Neural cell (in vitro differentiated cells): ENCODE data around the gene UBE2I. TPM values are rescaled to one million over a fixed set of nuclear protein-coding genes. Genes with fewer than 3 reads are reported as not detected.

Source experiments
- H2AFZ ChIP-seq: fragments of 200-600, 300-800 bp; sonication (generic), shearing (Covaris generic); 2 replicates; pipeline ENCODE4 v1.6.0; 2014; ENCODE audit warnings: low read depth, mild to moderate bottlenecking, antibody characterized with exemption, low read length, moderate library complexity
- H3F3A ChIP-seq: fragments of 200-600 bp; shearing (Covaris generic); 2 replicates; pipeline ENCODE4 v1.6.1; 2016; ENCODE audit warnings: mild to moderate bottlenecking, moderate library complexity, mixed read lengths, antibody characterized with exemption, low read length; ENCODE audit not compliant: insufficient read depth, poor library complexity, severe bottlenecking
- H3K27ac ChIP-seq: fragments of 200-600, 300-800 bp; sonication (generic), shearing (Covaris generic); 2 replicates; pipeline ENCODE4 v1.5.1; 2014; ENCODE audit warnings: mild to moderate bottlenecking, low read length, moderate library complexity
- H3K27me3 ChIP-seq: fragments of 300-800, 200-600 bp; sonication (generic), shearing (Covaris generic); 2 replicates; pipeline ENCODE4 v1.6.0; 2014; ENCODE audit warnings: mild to moderate bottlenecking, low read depth, low read length, moderate library complexity; ENCODE audit not compliant: insufficient read depth
- H3K36me3 ChIP-seq: fragments of 300-800, 200-600 bp; sonication (generic), shearing (Covaris generic); 2 replicates; pipeline ENCODE4 v1.5.1; 2014; ENCODE audit warnings: mild to moderate bottlenecking, antibody characterized with exemption, low read length, moderate library complexity; ENCODE audit not compliant: insufficient read depth
- H3K4me2 ChIP-seq: fragments of 300-800, 200-600 bp; sonication (generic), shearing (Covaris generic); 2 replicates; pipeline ENCODE4 v1.6.0; 2014; ENCODE audit warnings: mild to moderate bottlenecking, low read length
- H3K4me3 ChIP-seq: fragments of 300-800, 200-600 bp; sonication (generic), shearing (Covaris generic); 2 replicates; pipeline ENCODE4 v1.5.1; 2014; ENCODE audit warnings: mild to moderate bottlenecking, low read length, moderate library complexity
- H3K79me2 ChIP-seq: fragments of 200-600 bp; shearing (Covaris generic); replicated peaks from 2 replicates; pipeline ENCODE4 v1.6.0; 2014; ENCODE audit warnings: mild to moderate bottlenecking, low read length, moderate library complexity; ENCODE audit not compliant: insufficient read depth
- H3K9ac ChIP-seq: fragments of 300-800, 200-600 bp; sonication (generic), shearing (Covaris generic); 2 replicates; pipeline ENCODE4 v1.6.1; 2016; ENCODE audit warnings: mild to moderate bottlenecking, low read length, mixed read lengths
- H3K9me2 ChIP-seq: fragments of 200-600 bp; shearing (Covaris generic); 2 replicates; pipeline ENCODE4 v1.6.1; 2016; ENCODE audit warnings: mild to moderate bottlenecking, low read length, mixed read lengths; ENCODE audit not compliant: insufficient read depth
- H3K9me3 ChIP-seq: fragments of 200-600, 300-800 bp; sonication (generic), shearing (Covaris generic); 2 replicates; pipeline ENCODE4 v1.6.1; 2016; ENCODE audit warnings: mild to moderate bottlenecking, mixed run types, low read length, moderate library complexity, mixed read lengths
- H4K20me1 ChIP-seq: fragments of 200-600 bp; shearing (Covaris generic); 2 replicates; pipeline ENCODE4 v1.6.1; 2016; ENCODE audit warnings: mild to moderate bottlenecking, mixed run types; ENCODE audit not compliant: insufficient read depth
- CTCF ChIP-seq: fragments of 450-650 bp; IDR thresholded peaks from 2 replicates; pipeline ENCODE4 v1.5.1; 2014; ENCODE audit warnings: antibody characterized with exemption, mild to moderate bottlenecking, moderate library complexity; ENCODE audit not compliant: poor library complexity, severe bottlenecking
- EZH2 ChIP-seq: fragments of 200-600, 300-800 bp; shearing (Covaris generic), sonication (generic); IDR thresholded peaks from 2 replicates; pipeline ENCODE4 v1.6.1; 2014; ENCODE audit warnings: antibody characterized with exemption, low read length, borderline replicate concordance, mild to moderate bottlenecking; ENCODE audit not compliant: insufficient read depth, poor library complexity, severe bottlenecking
- MXI1 ChIP-seq: fragments of 450-650 bp; conservative IDR thresholded peaks from 2 replicates; pipeline ENCODE4 v1.6.1; 2014; ENCODE audit warnings: antibody characterized with exemption, mild to moderate bottlenecking; ENCODE audit not compliant: poor library complexity, severe bottlenecking
- POLR2AphosphoS5 ChIP-seq: IDR thresholded peaks from 2 replicates; pipeline ENCODE4 v1.6.1; 2012
- RAD21 ChIP-seq: fragments of 450-650 bp; conservative IDR thresholded peaks from 2 replicates; pipeline ENCODE4 v1.6.1; 2014; ENCODE audit warnings: antibody characterized with exemption, mild to moderate bottlenecking, moderate library complexity
- REST ChIP-seq: IDR thresholded peaks from 2 replicates; pipeline ENCODE4 v1.6.1; 2012; ENCODE audit warnings: borderline replicate concordance
- SMC3 ChIP-seq: fragments of 450-650 bp; conservative IDR thresholded peaks from 2 replicates; pipeline ENCODE4 v1.6.1; 2014; ENCODE audit warnings: antibody characterized with exemption, mild to moderate bottlenecking, moderate library complexity; ENCODE audit not compliant: poor library complexity
- TAF1 ChIP-seq: IDR thresholded peaks from 2 replicates; pipeline ENCODE4 v1.6.1; 2012; ENCODE audit warnings: low read depth
- polyA plus RNA-seq: library from polyadenylated mRNA; depleted of rRNA; stranded (reverse); fragments of >200 nt; gene quantifications from 2 replicates; pipeline ENCODE4 v1.2.3, GENCODE V29; 2014

Gene UBE2I
- polyA plus RNA-seq, 1 donor from 2014 or later, result 111 TPM

- no peak overlapping the region for H2AFZ ChIP-seq
- no peaks in the 10 kb centered on the region for H3K36me3 ChIP-seq
- H3K4me3 ChIP-seq, result no peak overlapping the region
- no peaks in the 10 kb centered on the region for H3K79me2 ChIP-seq
- no peaks in the 10 kb centered on the region for H3K9me3 ChIP-seq
- no peak overlapping the region for H3K4me2 ChIP-seq
- H3K27me3 ChIP-seq, result no peaks in the 10 kb centered on the region
- no peaks in the 10 kb centered on the region for H3K9me2 ChIP-seq
- H4K20me1 ChIP-seq, result no peaks in the 10 kb centered on the region
- TF ChIP-seq RAD21, result no peak
- TF ChIP-seq REST, result no peak
- TF ChIP-seq EZH2, result no peak
- TF ChIP-seq TAF1, result no peak
- TF ChIP-seq SMC3, result no peak
- H3F3A ChIP-seq, result no peaks in the 10 kb centered on the region
- H3K27ac ChIP-seq, result no peak overlapping the region
- H3K9ac ChIP-seq, result no peak overlapping the region
Measured at GRCh38 chr16:1299868-1300203, 9.6 kb upstream of the UBE2I start.

- no peak overlapping the region for H3K9ac ChIP-seq
- no peaks in the 10 kb centered on the region for H3K9me3 ChIP-seq
- no peak overlapping the region for H3K4me2 ChIP-seq
- H3K79me2 ChIP-seq, result no peaks in the 10 kb centered on the region
- H3K36me3 ChIP-seq, result no peaks in the 10 kb centered on the region
- H4K20me1 ChIP-seq, result no peaks in the 10 kb centered on the region
- TF ChIP-seq CTCF (peak; percentile 51), RAD21 (no peak), SMC3 (no peak)
- H3F3A ChIP-seq, result no peaks in the 10 kb centered on the region
- no peaks in the 10 kb centered on the region for H3K9me2 ChIP-seq
- H3K27me3 ChIP-seq, result no peaks in the 10 kb centered on the region
- no peak overlapping the region for H3K4me3 ChIP-seq
- H2AFZ ChIP-seq, result no peak overlapping the region
- no peak overlapping the region for H3K27ac ChIP-seq
Measured at GRCh38 chr16:1300664-1301476, 8.6 kb upstream of the UBE2I start.

GRCh38 chr16:1301562-1301961, 7.9 kb upstream of the UBE2I start:
- Histone ChIP-seq H3K9ac (no peak overlapping the region), H3F3A (no peaks in the 10 kb centered on the region)

More at GRCh38 chr16:1301562-1301961, 7.9 kb upstream of the UBE2I start:
- H3K9me3 ChIP-seq, result no peaks in the 10 kb centered on the region
- H3K36me3 ChIP-seq, result no peaks in the 10 kb centered on the region
- H3K9me2 ChIP-seq, result no peaks in the 10 kb centered on the region
- no peak overlapping the region for H3K4me3 ChIP-seq
- no peaks in the 10 kb centered on the region for H4K20me1 ChIP-seq
- no peak overlapping the region for H2AFZ ChIP-seq
- TF ChIP-seq MXI1 (no peak), TAF1 (no peak), POLR2AphosphoS5 (no peak), REST (no peak), EZH2 (no peak)
- H3K27me3 ChIP-seq, result no peaks in the 10 kb centered on the region
- no peaks in the 10 kb centered on the region for H3K79me2 ChIP-seq
- no peak overlapping the region for H3K4me2 ChIP-seq
- H3K27ac ChIP-seq, result no peak overlapping the region
